Brain pericyte (primary cell): ENCODE measurements around the gene RRP1B.

Experiments used
- DNase-seq: peaks from one replicate; pipeline ENCODE4 v3.0.0-alpha.2; 2012; ENCODE audit warnings: low read depth, low spot score

RRP1B gene

GRCh38 chr21:43740497-43741156 lies 81.3 kb downstream of the RRP1B start:
- DNase-seq: no peak

DNA sequence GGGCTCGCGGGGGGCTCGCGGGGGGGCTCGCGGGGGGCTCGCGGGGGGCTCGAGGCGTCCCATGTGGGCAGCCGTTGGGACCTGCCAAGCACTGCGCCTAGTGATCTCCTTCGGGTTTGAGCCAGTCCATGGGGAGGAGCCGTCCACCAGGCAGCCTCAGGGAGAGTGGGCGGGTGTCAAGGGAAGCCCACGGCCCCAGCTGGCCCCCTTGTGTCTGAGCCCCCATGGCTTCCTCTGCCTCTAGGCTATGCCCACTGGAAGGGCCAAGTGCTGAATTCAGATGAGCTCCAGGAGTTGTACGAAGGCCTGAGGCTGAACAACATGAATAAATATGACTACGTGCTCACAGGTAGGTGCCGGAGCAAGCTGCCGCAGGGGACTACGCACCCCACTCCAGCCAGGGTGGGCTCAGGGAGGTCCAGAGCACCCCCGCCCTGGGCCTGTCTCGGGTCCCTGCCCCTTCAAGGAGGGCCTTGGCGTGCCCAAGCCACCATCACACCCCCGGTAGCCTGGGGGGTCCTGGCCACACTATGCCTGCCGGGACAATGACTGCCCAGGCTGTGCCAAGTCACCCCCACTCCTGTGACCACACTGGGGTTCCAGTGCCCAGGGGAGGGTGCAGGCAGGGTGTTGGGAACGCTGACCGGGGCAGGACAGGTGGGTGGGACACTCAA lies 82.2 kb downstream of the RRP1B start:
- DNase-seq: no peak

GRCh38 chr21:43743947-43744346 lies 84.6 kb downstream of the RRP1B start:
- DNase-seq: no peak

GRCh38 chr21:43744725-43745124 lies 85.4 kb downstream of the RRP1B start:
- no peak for DNase-seq
